Stimulated activated CD4-positive, alpha-beta T cell treated with anti-CD3 and anti-CD28 coated beads, Interleukin-12 subunit alpha, Interleukin-12 subunit beta, amount 100 ng/mL, for 48 hours (primary cell): ENCODE results near the gene SNX19.
"Not testable (repeated sequence)": the region's sequence is repeated elsewhere in the genome, so short reads cannot be mapped to it uniquely, and the experiment has no call there.

Experiments
- DNase-seq, 3 donors: peaks; one replicate each; pipeline ENCODE4 v3.0.0-alpha.2; 2020; ENCODE audit warnings: low read depth in 2 of 3, low spot score in 1 of 3

The SNX19 gene

GRCh38 chr11:130916238-130916855 lies at the start of gene SNX19:
TSS of gene SNX19 (minus strand) at chr11:130916479. CDS start at chr11:130915939, 540 bp downstream.
- peak; percentile 80 to 86 (median 83) for DNase-seq

- no peak for DNase-seq
These were observed 47.9 kb upstream of the SNX19 start for GRCh38 chr11:130964058-130964792.

- DNase-seq = no peak
These were observed 31.6 kb upstream of the SNX19 start for GRCh38 chr11:130947889-130948288.

GRCh38 chr11:130947481-130947880 lies 31.2 kb upstream of the SNX19 start:
- no peak for DNase-seq

- no peak for DNase-seq
These were observed 30.8 kb upstream of the SNX19 start for GRCh38 chr11:130947058-130947457.

- no peak for DNase-seq
These were observed 29.6 kb upstream of the SNX19 start for GRCh38 chr11:130945896-130946295.

GRCh38 chr11:130940706-130941105 lies 24.4 kb upstream of the SNX19 start:
- DNase-seq = no peak

GRCh38 chr11:130937051-130937450 lies 20.8 kb upstream of the SNX19 start:
- DNase-seq = no peak

- no peak for DNase-seq
These were observed 15.9 kb upstream of the SNX19 start for GRCh38 chr11:130932086-130932712.

- DNase-seq = no peak
These were observed 8.5 kb upstream of the SNX19 start for GRCh38 chr11:130924750-130925149.

GRCh38 chr11:130920612-130921011 lies 4.3 kb upstream of the SNX19 start:
- not testable (repeated sequence) for DNase-seq

GRCh38 chr11:130918081-130918480 lies 1.8 kb upstream of the SNX19 start:
- no peak for DNase-seq

- no peak for DNase-seq
These were observed 631 bp upstream of the SNX19 start for GRCh38 chr11:130916910-130917309.

- no peak for DNase-seq
These were observed 559 bp downstream of the SNX19 start for GRCh38 chr11:130915603-130916237.

- no peak for DNase-seq
These were observed 3.0 kb downstream of the SNX19 start for GRCh38 chr11:130913268-130913667.

GRCh38 chr11:130912552-130912951 lies 3.7 kb downstream of the SNX19 start:
- DNase-seq = no peak

GRCh38 chr11:130911306-130911705 lies 5.0 kb downstream of the SNX19 start:
- no peak for DNase-seq

GRCh38 chr11:130909650-130910049 lies 6.6 kb downstream of the SNX19 start:
- no peak for DNase-seq

GRCh38 chr11:130908770-130909625 lies 7.3 kb downstream of the SNX19 start:
- no peak for DNase-seq

- DNase-seq = no peak
These were observed 8.2 kb downstream of the SNX19 start for GRCh38 chr11:130908061-130908460.

- no peak for DNase-seq
These were observed 9.1 kb downstream of the SNX19 start for GRCh38 chr11:130907229-130907628.
